22Rv1 (cell line): ENCODE data around the gene ALAS1.

Experiments used
- H3K27ac ChIP-seq: fragments of 450-650 bp; 2 replicates; pipeline ENCODE4 v1.5.1; 2017
- CTCF ChIP-seq: fragments of 450-650 bp; IDR thresholded peaks from 2 replicates; pipeline ENCODE4 v1.5.1; 2017; ENCODE audit warnings: mild to moderate bottlenecking
- ZFX ChIP-seq: fragments of 450-650 bp; IDR thresholded peaks from 2 replicates; pipeline ENCODE4 v1.6.1; 2017; ENCODE audit warnings: antibody characterized with exemption, borderline replicate concordance

ALAS1 gene

GRCh38 chr3:52203701-52204100, 5.7 kb downstream of the ALAS1 start:
- no peak for TF ChIP-seq CTCF
- TF ChIP-seq ZFX: no peak
- H3K27ac ChIP-seq: peak overlapping the region; percentile 26; the same call in 1 of the 2 replicates

GRCh38 chr3:52204337-52205073, 6.5 kb downstream of the ALAS1 start:
- H3K27ac ChIP-seq: peak overlapping the region; percentile 26
- no peak for TF ChIP-seq ZFX
- TF ChIP-seq CTCF: no peak

DNA sequence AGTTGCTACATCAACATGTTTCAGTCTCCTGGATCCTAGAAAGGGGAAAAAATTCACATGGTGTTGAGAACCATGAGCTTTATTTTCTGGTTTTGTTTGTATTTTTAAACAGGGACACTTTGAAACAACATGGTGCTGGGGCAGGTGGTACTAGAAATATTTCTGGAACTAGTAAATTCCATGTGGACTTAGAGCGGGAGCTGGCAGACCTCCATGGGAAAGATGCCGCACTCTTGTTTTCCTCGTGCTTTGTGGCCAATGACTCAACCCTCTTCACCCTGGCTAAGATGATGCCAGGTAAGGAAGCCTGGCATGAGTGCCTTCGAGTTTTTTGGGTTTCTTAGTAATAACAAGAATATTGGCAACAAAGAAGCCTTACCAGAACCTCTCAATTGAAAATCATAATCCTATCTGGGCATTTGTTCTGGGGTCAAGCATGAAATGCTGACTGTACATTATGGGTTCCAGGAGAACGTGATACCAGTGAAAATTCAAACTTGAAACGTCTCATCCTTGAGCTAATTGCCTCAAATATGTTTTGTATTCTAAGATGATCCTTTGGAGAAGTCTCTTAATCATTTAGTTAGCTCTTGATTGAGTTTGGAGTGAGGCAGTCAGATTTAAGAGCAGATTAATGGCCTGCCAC, 7.9 kb downstream of the ALAS1 start:
- H3K27ac ChIP-seq: no peak overlapping the region
- TF ChIP-seq CTCF (no peak), ZFX (no peak)

DNA sequence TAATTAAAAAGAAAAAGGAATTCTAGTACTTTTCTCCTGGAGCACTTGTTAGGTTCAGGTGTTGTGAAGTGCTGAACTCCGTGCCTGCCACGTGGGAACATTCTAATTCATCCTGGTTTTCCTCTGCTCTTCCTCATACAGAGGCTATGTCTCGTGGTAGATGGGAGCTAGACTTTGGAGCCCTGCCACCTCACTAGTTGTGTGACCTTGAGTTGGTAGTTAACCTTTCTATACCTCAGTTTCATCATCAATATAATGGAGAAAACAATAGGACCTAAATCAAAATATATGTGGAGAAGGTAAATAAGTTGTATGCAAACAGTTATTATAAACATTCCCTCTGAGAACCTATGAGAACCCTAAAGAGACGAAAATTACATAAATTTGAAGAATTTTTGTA, 10.6 kb downstream of the ALAS1 start:
- H3K27ac ChIP-seq: no peak overlapping the region
- TF ChIP-seq CTCF (no peak), ZFX (no peak)

DNA sequence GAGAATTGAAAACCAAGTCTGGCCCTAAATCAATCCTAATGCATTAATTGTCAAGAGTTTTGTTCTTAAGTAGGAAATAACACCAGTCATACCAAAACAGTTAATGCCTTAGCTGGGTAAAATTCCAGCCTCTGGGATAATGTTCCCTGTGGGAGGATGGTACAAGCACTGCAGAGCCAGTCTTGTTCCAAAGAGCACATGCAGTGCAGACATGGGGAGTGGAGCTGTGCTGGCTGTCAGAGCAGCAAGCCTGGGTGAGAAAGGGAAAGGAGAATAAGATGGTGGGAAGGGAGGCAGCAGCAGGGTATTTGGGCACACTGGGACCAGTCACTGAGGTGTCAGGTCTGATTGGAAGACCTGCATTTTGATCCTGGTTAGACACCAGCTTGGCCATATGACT, 12.1 kb downstream of the ALAS1 start:
- H3K27ac ChIP-seq: peak overlapping the region; percentile 15; the same call in 1 of the 2 replicates
- no peak for TF ChIP-seq ZFX
- no peak for TF ChIP-seq CTCF

DNA sequence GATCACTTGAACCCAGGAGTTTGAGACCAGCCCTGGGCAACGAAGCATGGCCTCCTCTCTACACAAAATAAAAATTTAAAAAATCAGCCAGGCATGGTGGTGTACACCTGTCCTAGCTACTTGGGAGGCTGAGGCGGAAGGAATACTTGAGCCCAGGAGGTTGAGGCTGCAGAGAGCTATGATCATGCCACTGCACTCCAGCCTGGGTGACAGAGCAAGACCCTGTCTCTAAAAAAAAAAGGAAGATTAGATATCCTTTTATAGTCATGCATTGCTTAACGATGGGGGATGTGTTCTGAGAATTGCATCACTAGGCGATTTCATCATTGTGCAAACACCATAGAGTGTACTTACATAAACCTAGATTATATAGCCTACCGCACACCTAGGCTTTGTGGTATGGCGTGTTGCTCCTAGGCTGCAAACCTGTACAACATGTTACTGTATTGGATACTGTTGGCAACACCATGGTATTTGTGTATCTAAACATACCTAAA, 12.6 kb downstream of the ALAS1 start:
- H3K27ac ChIP-seq: peak overlapping the region; percentile 15; the same call in 1 of the 2 replicates

More for the DNA sequence above, 12.6 kb downstream of the ALAS1 start:
- TF ChIP-seq ZFX (no peak), CTCF (no peak)
